NB4 (cell line): ENCODE results near the gene CCIN.

Experiments used
- CTCF ChIP-seq: IDR thresholded peaks from one replicate; pipeline ENCODE4 v1.5.1; 2012; ENCODE audit warnings: low read depth, low read length
- POLR2A ChIP-seq: IDR thresholded peaks from 2 replicates; pipeline ENCODE4 v1.6.1; 2011; ENCODE audit warnings: mild to moderate bottlenecking; ENCODE audit not compliant: insufficient read length; ENCODE audit errors: extremely low read depth
- TF ChIP-seq, protein P1 (sequence below): IDR thresholded peaks from 2 replicates; pipeline ENCODE4 v1.6.1; 2011; ENCODE audit warnings: low read depth, low read length

DNA sequence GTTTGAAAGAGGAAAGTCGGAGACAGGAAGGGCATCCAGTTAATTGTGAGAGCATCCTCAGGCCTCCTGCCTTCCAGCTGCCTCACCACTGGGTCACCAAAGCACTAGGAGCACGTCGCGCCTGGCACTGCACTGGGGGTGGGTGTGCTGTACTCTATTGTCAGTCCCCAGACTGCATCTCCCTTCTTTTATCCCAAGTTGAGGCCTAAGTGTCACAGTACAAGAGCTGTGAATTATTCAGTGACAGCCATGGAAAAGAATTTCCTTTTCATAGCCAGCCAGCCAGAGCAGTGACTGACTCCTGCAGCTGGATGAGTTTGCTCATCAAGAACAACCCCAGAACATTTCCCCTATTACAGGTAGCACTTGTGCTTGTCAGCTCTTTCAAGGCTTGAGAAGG, 37.8 kb downstream of the CCIN start:
- TF ChIP-seq POLR2A (no peak), CTCF (no peak)
- TF ChIP-seq, protein P1, sequence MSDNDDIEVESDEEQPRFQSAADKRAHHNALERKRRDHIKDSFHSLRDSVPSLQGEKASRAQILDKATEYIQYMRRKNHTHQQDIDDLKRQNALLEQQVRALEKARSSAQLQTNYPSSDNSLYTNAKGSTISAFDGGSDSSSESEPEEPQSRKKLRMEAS, result no peak
